Tibial nerve (tissue), 4 donors: Measurements from ENCODE around the gene PSME3.
"Not testable (repeated sequence)": the region's sequence is repeated elsewhere in the genome, so short reads cannot be mapped to it uniquely, and the experiment has no call there.

Experiments
- CTCF ChIP-seq, 5 experiments: fragments of 200-600 bp in 3 of 5; fragments of 450-650 bp in 2 of 5; sonication (generic) in 3 of 5; IDR thresholded peaks; one replicate each; pipeline ENCODE4 v1.5.1; 2016 to 2019; ENCODE audit warnings: antibody characterized with exemption in 5 of 5, mild to moderate bottlenecking in 3 of 5, moderate library complexity in 2 of 5
- EP300 ChIP-seq, 2 donors: sonication (generic); formaldehyde crosslinking; IDR thresholded peaks; one replicate each; pipeline ENCODE4 v1.6.1; 2017; ENCODE audit warnings: antibody characterized with exemption in 2 of 2, mild to moderate bottlenecking in 1 of 2
- POLR2A ChIP-seq, 2 donors: fragments of 450-650 bp; IDR thresholded peaks; one replicate each; pipeline ENCODE4 v1.6.1; 2017; ENCODE audit warnings: antibody characterized with exemption in 2 of 2, mild to moderate bottlenecking in 2 of 2, moderate library complexity in 2 of 2

GRCh38 chr17:42867694-42868261 lies 34.6 kb downstream of the PSME3 start:
- not testable (repeated sequence) for TF ChIP-seq POLR2A, CTCF, EP300 (IDR thresholded peaks at IDR 0.05)
